ENCODE data around the gene ABCD2. TPM values are rescaled to one million over a fixed set of nuclear protein-coding genes. Genes with fewer than 3 reads are reported as not detected.

ABCD2 gene
- total RNA-seq, 4 donors from 2014 or later, result 0.37 to 1.9 (median 0.55) TPM; not detected in 1

DNA sequence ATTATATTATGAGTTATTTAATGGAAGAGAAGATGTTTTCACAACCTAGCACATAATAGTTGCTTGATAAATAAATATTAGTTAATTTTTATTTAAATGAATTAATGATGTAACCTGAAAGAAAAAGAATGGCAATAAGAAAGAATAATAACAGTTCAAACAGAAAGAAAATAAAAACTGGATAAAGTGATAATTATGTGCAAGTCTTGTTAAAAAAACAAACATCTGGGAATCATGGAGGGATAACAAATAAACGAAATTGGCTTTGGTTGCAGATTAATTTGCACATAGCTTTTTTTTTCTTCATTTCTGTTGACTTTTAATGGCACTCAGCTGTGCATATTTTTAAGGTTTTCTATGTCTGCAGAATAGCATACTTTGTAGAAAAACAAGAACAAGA is 23.4 kb upstream of the ABCD2 start:
- Histone ChIP-seq H3K4me1 (no peaks in the 10 kb centered on the region), H3K27ac (no peak overlapping the region), H3K27me3 (no peaks in the 10 kb centered on the region), H3K36me3 (no peaks in the 10 kb centered on the region), H3K4me3 (no peak overlapping the region), H3K9me3 (no peaks in the 10 kb centered on the region)
- TF ChIP-seq, protein P1, sequence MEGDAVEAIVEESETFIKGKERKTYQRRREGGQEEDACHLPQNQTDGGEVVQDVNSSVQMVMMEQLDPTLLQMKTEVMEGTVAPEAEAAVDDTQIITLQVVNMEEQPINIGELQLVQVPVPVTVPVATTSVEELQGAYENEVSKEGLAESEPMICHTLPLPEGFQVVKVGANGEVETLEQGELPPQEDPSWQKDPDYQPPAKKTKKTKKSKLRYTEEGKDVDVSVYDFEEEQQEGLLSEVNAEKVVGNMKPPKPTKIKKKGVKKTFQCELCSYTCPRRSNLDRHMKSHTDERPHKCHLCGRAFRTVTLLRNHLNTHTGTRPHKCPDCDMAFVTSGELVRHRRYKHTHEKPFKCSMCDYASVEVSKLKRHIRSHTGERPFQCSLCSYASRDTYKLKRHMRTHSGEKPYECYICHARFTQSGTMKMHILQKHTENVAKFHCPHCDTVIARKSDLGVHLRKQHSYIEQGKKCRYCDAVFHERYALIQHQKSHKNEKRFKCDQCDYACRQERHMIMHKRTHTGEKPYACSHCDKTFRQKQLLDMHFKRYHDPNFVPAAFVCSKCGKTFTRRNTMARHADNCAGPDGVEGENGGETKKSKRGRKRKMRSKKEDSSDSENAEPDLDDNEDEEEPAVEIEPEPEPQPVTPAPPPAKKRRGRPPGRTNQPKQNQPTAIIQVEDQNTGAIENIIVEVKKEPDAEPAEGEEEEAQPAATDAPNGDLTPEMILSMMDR (IDR thresholded peaks at IDR 0.05), result no peak
- TF ChIP-seq EP300 (IDR thresholded peaks at IDR 0.05; ENCODE audit: low read depth) (no peak), POLR2AphosphoS5 (IDR thresholded peaks at IDR 0.05) (no peak), POLR2A (IDR thresholded peaks at IDR 0.05) (no peak)
- no peak for DNase-seq
- intact Hi-C loops (cut with DNase I; ENCODE audit: low total_unique reads), result no loop called here
- in situ Hi-C loops (cut with MboI; ENCODE audit: low pct_ligation_motif_present in 1 of 4, low pct_unique_long_range_greater_than_20kb in 1 of 4, low sequenced_read_pairs in 3 of 4), result no loop called here
- WGBS, 2 donors (ENCODE audit: low coverage in 1 of 2), result 53 to 59% methylated on average over 1 of the region's 1 CpG

DNA sequence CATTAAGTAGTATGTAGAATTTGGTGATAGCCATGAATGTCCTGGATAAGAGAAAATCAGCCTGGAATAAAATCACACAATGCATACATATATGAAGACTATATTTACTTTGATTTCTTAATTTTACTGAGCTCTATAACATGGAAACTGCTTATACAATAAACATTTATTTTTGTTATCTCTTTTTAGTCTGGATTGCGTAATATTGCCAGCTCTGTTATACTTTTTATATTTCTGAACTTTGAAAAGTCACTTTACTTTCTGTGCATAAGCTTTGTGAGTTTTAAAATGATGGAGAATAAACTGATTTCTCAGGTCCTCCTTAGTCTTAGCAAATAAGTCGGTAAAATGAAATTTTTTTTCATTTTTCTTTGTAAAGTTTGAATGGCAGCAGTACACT is 19.2 kb upstream of the ABCD2 start:
- no peak overlapping the region for H3K27ac ChIP-seq
- in situ Hi-C loops (cut with MboI; ENCODE audit: low pct_ligation_motif_present in 1 of 4, low pct_unique_long_range_greater_than_20kb in 1 of 4, low sequenced_read_pairs in 3 of 4) (no loop called here), intact Hi-C loops (cut with DNase I; ENCODE audit: low total_unique reads) (no loop called here)
- no peak overlapping the region for H3K4me3 ChIP-seq
- DNase-seq, result no peak
- WGBS, 2 donors (ENCODE audit: low coverage in 1 of 2), result 77 to 88% methylated on average over 2 of the region's 2 CpGs
- H3K4me1 ChIP-seq, result no peaks in the 10 kb centered on the region
- H3K9me3 ChIP-seq, result no peaks in the 10 kb centered on the region
- no peaks in the 10 kb centered on the region for H3K27me3 ChIP-seq
- no peaks in the 10 kb centered on the region for H3K36me3 ChIP-seq
- TF ChIP-seq, protein P1 (IDR thresholded peaks at IDR 0.05), result no peak
- no peak for TF ChIP-seq POLR2A (IDR thresholded peaks at IDR 0.05)
- no peak for TF ChIP-seq POLR2AphosphoS5 (IDR thresholded peaks at IDR 0.05)
- TF ChIP-seq EP300 (IDR thresholded peaks at IDR 0.05; ENCODE audit: low read depth), result no peak

DNA sequence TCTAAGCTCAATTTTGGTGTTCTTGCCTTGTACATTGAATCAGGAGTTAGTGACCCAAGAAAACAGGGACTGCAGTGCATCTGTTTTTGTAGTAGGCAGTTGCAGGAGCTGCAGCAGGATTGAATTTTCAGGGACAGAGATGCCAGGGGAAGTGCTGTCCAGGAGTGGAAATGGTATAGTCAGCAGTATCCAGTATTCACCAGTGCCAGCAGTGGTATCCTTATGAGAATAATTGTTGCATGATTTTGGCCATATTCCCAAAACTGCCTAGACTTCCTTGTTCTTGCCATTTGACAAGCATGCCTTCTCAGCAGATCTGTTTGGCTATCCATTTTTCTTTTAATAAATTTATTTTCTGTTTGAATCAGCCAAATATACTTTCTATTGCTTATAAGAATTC is 18.6 kb upstream of the ABCD2 start:
- Histone ChIP-seq H3K27me3 (no peaks in the 10 kb centered on the region), H3K27ac (no peak overlapping the region), H3K4me3 (no peak overlapping the region), H3K9me3 (no peaks in the 10 kb centered on the region), H3K36me3 (no peaks in the 10 kb centered on the region), H3K4me1 (no peaks in the 10 kb centered on the region)
- TF ChIP-seq, protein P1 (IDR thresholded peaks at IDR 0.05), result no peak
- TF ChIP-seq EP300 (IDR thresholded peaks at IDR 0.05; ENCODE audit: low read depth) (no peak), POLR2A (IDR thresholded peaks at IDR 0.05) (no peak), POLR2AphosphoS5 (IDR thresholded peaks at IDR 0.05) (no peak)
- in situ Hi-C loops (cut with MboI; ENCODE audit: low pct_ligation_motif_present in 1 of 4, low pct_unique_long_range_greater_than_20kb in 1 of 4, low sequenced_read_pairs in 3 of 4), result no loop called here
- DNase-seq, result no peak
- intact Hi-C loops (cut with DNase I; ENCODE audit: low total_unique reads), result no loop called here

DNA sequence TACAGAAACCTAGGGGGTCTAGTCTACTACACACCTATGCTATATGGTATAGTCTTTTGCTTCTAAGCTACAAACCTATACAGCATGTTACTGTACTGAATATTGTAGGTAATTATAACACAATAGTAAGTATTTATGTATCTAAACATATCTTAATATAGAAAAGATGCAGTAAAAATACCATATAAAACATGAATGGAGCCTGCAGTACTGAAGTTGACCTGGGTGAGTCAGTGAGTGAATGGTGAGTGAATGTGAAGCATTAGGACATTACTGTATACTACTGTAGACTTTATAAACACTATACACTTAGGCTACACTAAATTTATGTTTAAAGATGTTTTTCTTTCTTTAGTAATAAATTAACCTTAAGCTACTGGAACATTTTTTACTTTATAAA is 13.1 kb upstream of the ABCD2 start:
- Histone ChIP-seq H3K36me3 (no peaks in the 10 kb centered on the region), H3K27ac (no peak overlapping the region), H3K4me3 (no peak overlapping the region), H3K27me3 (no peaks in the 10 kb centered on the region), H3K4me1 (no peaks in the 10 kb centered on the region), H3K9me3 (no peaks in the 10 kb centered on the region)
- TF ChIP-seq, protein P1 (IDR thresholded peaks at IDR 0.05), result no peak
- no peak for TF ChIP-seq POLR2A (IDR thresholded peaks at IDR 0.05)
- TF ChIP-seq POLR2AphosphoS5 (IDR thresholded peaks at IDR 0.05), result no peak
- no peak for DNase-seq
- intact Hi-C loops (cut with DNase I; ENCODE audit: low total_unique reads), result no loop called here
- in situ Hi-C loops (cut with MboI; ENCODE audit: low pct_ligation_motif_present in 1 of 4, low pct_unique_long_range_greater_than_20kb in 1 of 4, low sequenced_read_pairs in 3 of 4), result no loop called here
